GM21390 (cell line): ENCODE results near the gene KLHL17.

Source experiments
- ATAC-seq: cut with Tn5 transposase; IDR thresholded peaks from one replicate; pipeline ENCODE4 v1.9.1; 2021; ENCODE audit not compliant: unreplicated experiment

The KLHL17 gene

GRCh38 chr1:947958-948357 lies 12.4 kb upstream of the KLHL17 start:
- no peak for ATAC-seq

GRCh38 chr1:950268-950667 lies 10.1 kb upstream of the KLHL17 start:
- ATAC-seq: no peak

GRCh38 chr1:950881-951280 lies 9.5 kb upstream of the KLHL17 start:
- ATAC-seq: no peak

- ATAC-seq: no peak
Measured at GRCh38 chr1:951364-951763, 9.0 kb upstream of the KLHL17 start.

GRCh38 chr1:952201-952600 lies 8.2 kb upstream of the KLHL17 start:
- no peak for ATAC-seq

GRCh38 chr1:952603-953002 lies 7.8 kb upstream of the KLHL17 start:
- ATAC-seq: no peak

- no peak for ATAC-seq
Measured at GRCh38 chr1:953524-954320, 6.7 kb upstream of the KLHL17 start.

- ATAC-seq: no peak
Measured at GRCh38 chr1:954927-955326, 5.5 kb upstream of the KLHL17 start.

- no peak for ATAC-seq
Measured at GRCh38 chr1:955474-955873, 4.9 kb upstream of the KLHL17 start.

- no peak for ATAC-seq
Measured at GRCh38 chr1:956636-957035, 3.7 kb upstream of the KLHL17 start.

GRCh38 chr1:958823-959730 lies 1.3 kb upstream of the KLHL17 start, which contains the start of gene NOC2L:
Gene NOC2L, minus strand, starts transcription at chr1:959256. Its CDS starts 16 bp downstream, at chr1:959240.
- no peak for ATAC-seq

GRCh38 chr1:959731-960362 lies 537 bp upstream of the KLHL17 start:
- ATAC-seq: no peak

- ATAC-seq: no peak
Measured at GRCh38 chr1:961132-961669, 817 bp downstream of the KLHL17 start.

GRCh38 chr1:962381-963300 lies 2.3 kb downstream of the KLHL17 start:
- no peak for ATAC-seq

- ATAC-seq: no peak
Measured at GRCh38 chr1:963301-963651, 2.9 kb downstream of the KLHL17 start.

- no peak for ATAC-seq
Measured at GRCh38 chr1:963746-964525, 3.6 kb downstream of the KLHL17 start.

- ATAC-seq: no peak
Measured at GRCh38 chr1:964691-965525, 4.5 kb downstream of the KLHL17 start.

- ATAC-seq: no peak
Measured at GRCh38 chr1:965526-966134, 5.2 kb downstream of the KLHL17 start.
